Pulmonary artery endothelial cell (primary cell): Measurements from ENCODE around the gene COX19. TPM values are rescaled to one million over a fixed set of nuclear protein-coding genes. Genes with fewer than 3 reads are reported as not detected.
"Not testable (repeated sequence)": the region's sequence is repeated elsewhere in the genome, so short reads cannot be mapped to it uniquely, and the experiment has no call there.

Source experiments
- DNase-seq: peaks from one replicate; pipeline ENCODE4 v3.0.0-alpha.2; 2011; ENCODE audit warnings: low read depth, low spot score
- total RNA-seq: library from RNA; depleted of rRNA; stranded (reverse); fragments of >200 nt; gene quantifications from 2 replicates; pipeline ENCODE4 v1.2.3, GENCODE V29; 2014

Gene COX19
- total RNA-seq, 1 donor from 2014 or later: 5.9 TPM

GRCh38 chr7:1011297-1012003 is 36.1 kb upstream of the COX19 start:
- DNase-seq: no peak

GRCh38 chr7:1010226-1010625 is 34.9 kb upstream of the COX19 start:
- DNase-seq: no peak

- DNase-seq: no peak
Measured at GRCh38 chr7:1009747-1010146, 34.4 kb upstream of the COX19 start.

GRCh38 chr7:1008733-1009363 is 33.5 kb upstream of the COX19 start:
- no peak for DNase-seq

GRCh38 chr7:1007901-1008300 is 32.6 kb upstream of the COX19 start:
- DNase-seq: no peak

GRCh38 chr7:1005303-1005702 is 30.0 kb upstream of the COX19 start:
- DNase-seq: no peak

GRCh38 chr7:1004018-1004852 is 28.9 kb upstream of the COX19 start:
- DNase-seq: no peak

GRCh38 chr7:1002445-1002844 is 27.1 kb upstream of the COX19 start:
- not testable (repeated sequence) for DNase-seq

- DNase-seq: not testable (repeated sequence)
Measured at GRCh38 chr7:1002026-1002425, 26.7 kb upstream of the COX19 start.

GRCh38 chr7:1001069-1001770 is 25.9 kb upstream of the COX19 start:
- not testable (repeated sequence) for DNase-seq

GRCh38 chr7:999941-1000935 is 24.9 kb upstream of the COX19 start:
- no peak for DNase-seq

GRCh38 chr7:999149-999879 is 24.0 kb upstream of the COX19 start:
- DNase-seq: no peak

- no peak for DNase-seq
Measured at GRCh38 chr7:997404-998395, 22.4 kb upstream of the COX19 start.

- DNase-seq: no peak
Measured at GRCh38 chr7:996079-996872, 20.9 kb upstream of the COX19 start.

- DNase-seq: no peak
Measured at GRCh38 chr7:995571-995970, 20.2 kb upstream of the COX19 start.

GRCh38 chr7:994592-995308 is 19.4 kb upstream of the COX19 start:
- DNase-seq: no peak
